ENCODE results near the gene CLEC4G.
"Not testable (repeated sequence)": the region's sequence is repeated elsewhere in the genome, so short reads cannot be mapped to it uniquely, and the experiment has no call there.

Gene CLEC4G

GRCh38 chr19:7732045-7732444, at the start of gene CLEC4G:
Gene CLEC4G (minus strand): TSS chr19:7732110. CDS start chr19:7732102, 8 bp downstream.
- DNase-seq (ENCODE audit: low spot score): no peak

GRCh38 chr19:7781157-7781556, 49.2 kb upstream of the CLEC4G start:
- no peak for DNase-seq (ENCODE audit: low spot score)

GRCh38 chr19:7779631-7780486, 47.9 kb upstream of the CLEC4G start:
- DNase-seq (ENCODE audit: low spot score): no peak

GRCh38 chr19:7778081-7778480, 46.2 kb upstream of the CLEC4G start:
- DNase-seq (ENCODE audit: low spot score): no peak

GRCh38 chr19:7775761-7776160, 43.9 kb upstream of the CLEC4G start:
- no peak for DNase-seq (ENCODE audit: low spot score)

- DNase-seq (ENCODE audit: low spot score): no peak
Observed at GRCh38 chr19:7773841-7774240, 41.9 kb upstream of the CLEC4G start.

GRCh38 chr19:7772752-7773291, 40.9 kb upstream of the CLEC4G start:
- DNase-seq (ENCODE audit: low spot score): no peak

GRCh38 chr19:7771072-7771471, 39.2 kb upstream of the CLEC4G start:
- DNase-seq (ENCODE audit: low spot score): no peak

- no peak for DNase-seq (ENCODE audit: low spot score)
Observed at GRCh38 chr19:7769171-7769570, 37.3 kb upstream of the CLEC4G start.

GRCh38 chr19:7767487-7767886, 35.6 kb upstream of the CLEC4G start:
- DNase-seq (ENCODE audit: low spot score): no peak

- DNase-seq (ENCODE audit: low spot score): no peak
Observed at GRCh38 chr19:7766535-7766934, 34.6 kb upstream of the CLEC4G start.

- DNase-seq (ENCODE audit: low spot score): not testable (repeated sequence)
Observed at GRCh38 chr19:7765043-7765442, 33.1 kb upstream of the CLEC4G start.

GRCh38 chr19:7764157-7764556, 32.2 kb upstream of the CLEC4G start:
- DNase-seq (ENCODE audit: low spot score): not testable (repeated sequence)

- DNase-seq (ENCODE audit: low spot score): no peak
Observed at GRCh38 chr19:7763696-7764095, 31.8 kb upstream of the CLEC4G start.

- no peak for DNase-seq (ENCODE audit: low spot score)
Observed at GRCh38 chr19:7762719-7763293, 30.9 kb upstream of the CLEC4G start, which contains the start of gene CLEC4M. Gene CLEC4M (plus strand): TSS chr19:7763243. CDS start chr19:7763267, 24 bp downstream.

GRCh38 chr19:7759156-7759555, 27.2 kb upstream of the CLEC4G start:
- DNase-seq (ENCODE audit: low spot score): no peak

- DNase-seq (ENCODE audit: low spot score): no peak
Observed at GRCh38 chr19:7757358-7757757, 25.4 kb upstream of the CLEC4G start.

GRCh38 chr19:7756258-7756657, 24.3 kb upstream of the CLEC4G start:
- no peak for DNase-seq (ENCODE audit: low spot score)

GRCh38 chr19:7751157-7751783, 19.4 kb upstream of the CLEC4G start:
- DNase-seq (ENCODE audit: low spot score): no peak

- DNase-seq (ENCODE audit: low spot score): no peak
Observed at GRCh38 chr19:7748756-7749155, 16.8 kb upstream of the CLEC4G start.

GRCh38 chr19:7748171-7748570, 16.3 kb upstream of the CLEC4G start:
- DNase-seq (ENCODE audit: low spot score): no peak

Data from HuH-7.5 (cell line).